Kasumi-1 (cell line): Measurements from ENCODE around the gene ETFA.

Source experiments
- DNase-seq, 2 experiments: peaks; one replicate each; lab custom pipeline; 2025; lab: John Stamatoyannopoulos, UW

The ETFA gene

GRCh38 chr15:76311100-76311953 is at the start of gene ETFA:
ETFA (minus strand) TSS chr15:76311469; CDS start chr15:76311388, 81 bp downstream.
- DNase-seq = peak; percentile 91 to 94

DNA sequence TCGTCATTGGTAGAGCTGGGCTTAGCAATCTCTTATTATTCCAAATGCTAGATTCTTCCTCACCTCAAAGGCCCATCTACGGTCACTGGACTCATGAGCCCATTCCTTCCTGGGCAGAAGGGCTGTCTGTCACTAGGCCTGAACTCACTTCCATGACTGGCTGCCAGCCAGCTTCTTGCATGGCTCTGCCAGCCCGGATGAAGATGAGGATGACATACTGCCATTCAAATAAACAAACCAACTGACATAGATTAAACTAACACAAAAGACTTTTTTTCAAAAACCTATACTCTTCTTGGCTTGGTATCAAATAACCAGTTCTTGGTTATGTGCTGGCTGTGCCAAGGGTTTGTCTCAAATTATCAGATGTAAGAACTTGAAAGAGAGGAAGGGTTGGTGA is 49.1 kb upstream of the ETFA start:
- DNase-seq = no peak

- DNase-seq = no peak
Observed at GRCh38 chr15:76359152-76359551, 47.9 kb upstream of the ETFA start.

- DNase-seq = no peak
Observed at GRCh38 chr15:76358453-76358852, 47.2 kb upstream of the ETFA start.

GRCh38 chr15:76354823-76355440 is 43.7 kb upstream of the ETFA start:
- no peak for DNase-seq

GRCh38 chr15:76353903-76354302 is 42.6 kb upstream of the ETFA start:
- no peak for DNase-seq

GRCh38 chr15:76353023-76353577 is 41.8 kb upstream of the ETFA start:
- no peak for DNase-seq

- DNase-seq = no peak
Observed at GRCh38 chr15:76349301-76350070, 38.2 kb upstream of the ETFA start.

DNA sequence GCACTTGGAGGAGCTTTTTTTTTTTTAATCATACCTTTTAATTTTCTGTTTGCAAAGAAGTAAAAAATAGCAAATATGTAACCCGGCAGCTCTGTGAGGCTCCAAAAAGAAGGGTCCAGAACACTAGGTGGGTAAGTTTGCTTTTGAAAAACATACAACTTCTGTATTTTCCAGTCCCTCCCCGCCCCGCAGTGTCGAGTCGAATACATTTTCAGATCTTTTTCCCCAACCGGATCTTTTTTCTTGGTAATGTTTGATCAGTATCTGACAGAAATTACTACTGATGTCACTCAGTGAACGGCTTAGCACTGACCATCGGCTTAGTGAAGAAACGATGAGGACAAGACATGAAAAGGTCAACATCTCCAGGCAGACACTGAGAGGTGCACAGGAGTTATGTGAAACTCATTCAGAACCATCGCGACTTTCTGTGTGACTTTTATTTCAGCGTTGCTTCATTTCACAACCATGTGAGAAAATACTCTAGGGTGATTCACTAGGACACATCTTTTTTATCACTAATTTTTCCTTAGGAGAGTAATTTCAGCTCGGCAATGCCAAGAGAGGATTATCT is 36.3 kb upstream of the ETFA start:
- DNase-seq = no peak

GRCh38 chr15:76346669-76347481 is 35.6 kb upstream of the ETFA start:
- DNase-seq = no peak

DNA sequence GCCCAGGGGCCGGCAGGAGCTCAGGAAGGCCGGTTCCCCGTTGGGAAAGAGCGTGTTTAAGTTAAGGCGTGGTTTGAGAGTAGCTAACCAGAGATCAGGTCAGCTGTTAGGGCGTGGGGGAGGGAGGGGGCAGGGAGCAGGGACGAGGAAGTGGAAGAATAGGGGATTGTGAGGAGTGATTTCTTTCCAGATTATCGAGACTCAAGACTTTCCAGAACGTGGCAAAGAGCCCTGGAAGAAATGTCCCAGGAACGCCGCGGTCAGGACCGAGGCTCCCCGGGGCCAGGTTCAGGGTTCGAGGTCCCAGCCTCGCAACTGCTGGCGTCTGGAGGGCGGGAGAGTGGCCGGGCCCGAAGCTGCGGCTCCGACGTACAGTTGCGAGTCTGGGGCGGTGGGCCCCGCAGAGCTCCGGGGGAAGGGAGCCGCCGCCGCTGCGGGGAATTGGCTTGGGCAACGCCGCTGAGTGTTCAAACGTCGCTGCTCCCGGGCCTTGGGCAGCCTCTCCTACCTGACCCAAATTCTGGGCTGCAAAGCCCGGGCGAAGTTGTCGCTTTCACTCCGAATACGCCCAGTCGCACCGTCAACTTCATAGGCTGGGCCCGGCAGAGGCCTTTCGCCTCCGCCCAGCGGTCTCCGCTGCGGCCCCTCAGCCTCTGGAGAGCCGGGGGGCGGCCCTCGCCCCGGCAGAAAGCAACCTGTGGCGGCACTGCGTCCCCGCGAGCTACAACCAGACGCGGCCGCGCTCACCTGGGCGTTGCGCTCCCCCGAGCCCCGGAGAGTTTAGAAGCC is 34.8 kb upstream of the ETFA start:
- no peak for DNase-seq

GRCh38 chr15:76345583-76345879 is 34.3 kb upstream of the ETFA start:
- DNase-seq = no peak

DNA sequence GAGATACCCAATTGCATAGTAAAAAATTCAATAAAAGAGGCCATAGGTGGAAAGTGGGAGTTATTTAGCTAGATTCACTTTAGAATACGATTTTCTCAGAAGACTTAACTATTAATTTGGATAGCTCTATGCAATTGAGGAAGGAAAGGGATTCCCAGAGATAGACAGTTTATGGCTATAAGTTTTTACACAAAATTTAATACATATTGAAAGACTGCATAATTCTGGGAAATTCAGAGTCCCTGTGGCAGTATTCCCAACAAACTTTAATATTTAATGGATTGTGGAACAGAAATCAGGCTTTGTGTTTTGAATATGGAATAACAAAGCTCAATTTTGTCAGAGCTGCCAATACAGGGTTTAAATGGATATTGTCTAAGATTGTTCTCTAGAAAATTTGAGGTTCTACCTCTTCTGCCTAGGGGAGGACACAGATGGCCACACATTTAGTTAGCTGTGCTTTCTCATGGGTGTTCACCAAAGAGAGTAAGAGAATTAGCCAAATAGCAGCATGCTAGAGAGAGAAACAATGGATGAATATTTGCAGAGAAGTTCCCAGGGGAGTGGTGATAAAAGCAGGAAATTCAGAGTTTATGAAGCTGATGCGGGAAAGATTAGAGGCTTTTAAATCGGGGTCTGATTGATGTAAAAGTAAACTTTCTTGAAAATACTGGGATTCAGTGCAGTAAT is 33.8 kb upstream of the ETFA start:
- no peak for DNase-seq

DNA sequence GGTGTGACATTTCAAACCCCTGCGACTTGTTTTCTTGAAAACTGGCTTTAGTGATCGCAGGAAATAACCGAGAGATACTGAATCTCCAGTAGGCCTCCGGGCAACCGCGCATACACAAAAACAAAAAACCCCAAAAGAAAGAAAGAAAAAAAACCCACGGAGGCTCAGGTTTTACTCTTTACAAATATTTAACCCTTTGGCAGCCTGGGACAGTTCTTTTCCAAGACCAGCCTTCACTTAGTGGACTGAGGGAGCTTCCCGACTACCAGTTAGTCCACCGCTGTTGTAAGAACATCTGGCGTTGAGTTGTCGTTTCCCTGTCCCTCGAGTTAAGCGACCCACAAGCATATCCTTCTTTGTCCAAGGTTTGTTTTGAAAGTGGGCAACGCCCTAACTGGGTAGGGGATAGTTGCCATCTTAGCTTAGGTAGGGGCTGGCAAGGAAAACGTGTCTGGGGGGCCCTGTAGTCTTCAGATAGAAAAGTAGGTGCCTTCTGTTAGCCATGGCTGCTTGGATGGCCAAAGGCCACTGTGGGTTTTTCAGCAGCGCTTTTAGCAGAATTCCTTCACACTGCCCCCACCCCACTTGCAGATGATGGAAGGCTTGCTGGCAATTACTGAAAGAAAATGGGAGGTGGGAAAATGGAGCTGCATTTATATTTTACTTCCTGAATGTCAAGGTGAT is 32.2 kb upstream of the ETFA start:
- DNase-seq = no peak

DNA sequence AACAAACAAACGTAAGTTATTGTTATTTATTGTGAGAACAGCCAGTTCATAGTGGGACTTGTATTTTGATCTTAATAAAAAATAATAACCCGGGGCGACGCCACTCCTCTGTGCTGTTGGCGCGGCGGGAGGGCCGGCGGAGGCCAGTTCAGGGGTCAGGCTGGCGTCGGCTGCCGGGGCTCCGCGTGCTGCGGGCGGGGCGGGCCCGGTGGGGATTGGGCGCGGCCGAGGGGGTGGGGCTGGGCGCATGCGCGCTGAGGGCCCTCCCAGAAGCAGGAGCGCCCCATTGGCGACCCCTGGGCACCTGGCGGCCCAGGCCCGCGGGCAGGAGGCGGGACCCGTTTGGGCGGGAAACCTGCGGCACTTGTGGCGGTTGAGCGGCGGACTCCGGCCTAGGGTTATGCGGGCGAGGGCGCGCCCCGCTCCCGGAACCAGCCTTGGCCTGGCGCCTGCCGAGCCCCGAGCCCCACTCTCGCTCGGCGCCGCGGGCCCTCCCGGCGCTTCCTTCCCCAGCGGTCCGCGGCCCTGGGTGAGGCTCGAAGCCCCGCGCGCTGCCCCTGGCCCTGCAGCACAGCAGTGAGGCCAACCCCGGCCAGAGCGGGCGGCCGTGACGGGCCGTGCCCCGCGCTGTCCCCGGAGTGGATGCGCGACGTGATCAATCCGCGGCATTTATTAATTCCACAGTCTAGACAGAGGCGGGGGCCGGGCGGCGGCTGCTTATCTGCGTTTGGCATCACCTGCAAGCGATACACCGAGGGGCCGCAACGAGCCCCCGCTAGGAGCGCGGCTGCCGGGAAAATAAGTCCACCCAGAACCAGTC is 31.3 kb upstream of the ETFA start:
- no peak for DNase-seq

- no peak for DNase-seq
Observed at GRCh38 chr15:76342058-76342381, 30.8 kb upstream of the ETFA start.

GRCh38 chr15:76341366-76342057 is 30.2 kb upstream of the ETFA start:
- DNase-seq = no peak

- DNase-seq = peak; percentile 32 to 35
Observed at GRCh38 chr15:76340803-76341365, 29.6 kb upstream of the ETFA start.
